Inferior parietal cortex (tissue), 1 donor: ENCODE results near the gene DUSP9.

Experiments
- DNase-seq: peaks from one replicate; pipeline ENCODE4 v3.0.0-alpha.2; 2016; ENCODE audit errors: extremely low spot score

Gene DUSP9

GRCh38 chrX:153649178-153649914 is 2.3 kb downstream of the DUSP9 start:
- DNase-seq, result no peak

GRCh38 chrX:153649915-153650782 is 3.1 kb downstream of the DUSP9 start:
- no peak for DNase-seq

GRCh38 chrX:153650959-153651358 is 4.0 kb downstream of the DUSP9 start:
- DNase-seq, result no peak

- no peak for DNase-seq
Measured at GRCh38 chrX:153651540-153652079, 4.6 kb downstream of the DUSP9 start.

GRCh38 chrX:153653556-153653955 is 6.6 kb downstream of the DUSP9 start:
- no peak for DNase-seq

- no peak for DNase-seq
Measured at GRCh38 chrX:153657161-153657560, 10.2 kb downstream of the DUSP9 start.

- no peak for DNase-seq
Measured at GRCh38 chrX:153659268-153659667, 12.3 kb downstream of the DUSP9 start.

- DNase-seq, result no peak
Measured at GRCh38 chrX:153662266-153662665, 15.3 kb downstream of the DUSP9 start.

GRCh38 chrX:153665726-153666306 is 18.8 kb downstream of the DUSP9 start:
- no peak for DNase-seq

GRCh38 chrX:153667281-153667955 is 20.4 kb downstream of the DUSP9 start:
- DNase-seq, result no peak

GRCh38 chrX:153667956-153668396 is 21.0 kb downstream of the DUSP9 start:
- peak; percentile 86 for DNase-seq

- DNase-seq, result no peak
Measured at GRCh38 chrX:153668423-153669173, 21.6 kb downstream of the DUSP9 start.

GRCh38 chrX:153669174-153669890 is 22.3 kb downstream of the DUSP9 start:
- DNase-seq, result no peak

- no peak for DNase-seq
Measured at GRCh38 chrX:153669901-153670731, 23.1 kb downstream of the DUSP9 start.

- no peak for DNase-seq
Measured at GRCh38 chrX:153670748-153671588, 24.0 kb downstream of the DUSP9 start.

- DNase-seq, result no peak
Measured at GRCh38 chrX:153671589-153672530, 24.9 kb downstream of the DUSP9 start.
